ENCODE results near the gene GPC6.

GPC6 gene

GRCh38 chr13:94411747-94412146 lies 1185.1 kb downstream of the GPC6 start:
- no peak overlapping the region for H3K27ac ChIP-seq (replicated peaks)
- TF ChIP-seq GABPA (IDR thresholded peaks at IDR 0.05; ENCODE audit: low read depth) (no peak), SPI1 (IDR thresholded peaks at IDR 0.05; ENCODE audit: borderline replicate concordance, low read depth) (no peak), POLR2AphosphoS5 (IDR thresholded peaks at IDR 0.05; ENCODE audit: low read depth) (no peak), REST (IDR thresholded peaks at IDR 0.05; ENCODE audit: insufficient replicate concordance, low read depth) (no peak), CTCF (IDR thresholded peaks at IDR 0.05; ENCODE audit: insufficient read depth, low read length) (no peak)

GRCh38 chr13:94412870-94413597 lies 1186.4 kb downstream of the GPC6 start:
- Histone ChIP-seq H3K4me3 (replicated peaks; ENCODE audit: insufficient read depth, low read length) (no peak overlapping the region), H3K27ac (replicated peaks) (no peak overlapping the region), H3K27me3 (ENCODE audit: insufficient read depth, poor library complexity, severe bottlenecking) (peaks cover 6% of the 10 kb centered on the region)
- no peak for DNase-seq (ENCODE audit: low read depth in 1 of 2, low spot score in 1 of 2)
- TF ChIP-seq SPI1 (IDR thresholded peaks at IDR 0.05; ENCODE audit: borderline replicate concordance, low read depth) (no peak), POLR2AphosphoS5 (IDR thresholded peaks at IDR 0.05; ENCODE audit: low read depth) (no peak), CTCF (IDR thresholded peaks at IDR 0.05; ENCODE audit: insufficient read depth, low read length) (no peak), GABPA (IDR thresholded peaks at IDR 0.05; ENCODE audit: low read depth) (no peak), REST (IDR thresholded peaks at IDR 0.05; ENCODE audit: insufficient replicate concordance, low read depth) (no peak)

More at GRCh38 chr13:94411747-94412146, 1185.1 kb downstream of the GPC6 start:
- Histone ChIP-seq H3K4me3 (replicated peaks; ENCODE audit: insufficient read depth, low read length) (no peak overlapping the region), H3K27me3 (ENCODE audit: insufficient read depth, poor library complexity, severe bottlenecking) (peaks cover 6% of the 10 kb centered on the region)
- no peak for DNase-seq (ENCODE audit: low read depth in 1 of 2, low spot score in 1 of 2)

GRCh38 chr13:94413598-94413944 lies 1187.0 kb downstream of the GPC6 start:
- Histone ChIP-seq H3K27ac (replicated peaks) (no peak overlapping the region), H3K27me3 (ENCODE audit: insufficient read depth, poor library complexity, severe bottlenecking) (peaks cover 6% of the 10 kb centered on the region), H3K4me3 (replicated peaks; ENCODE audit: insufficient read depth, low read length) (no peak overlapping the region)
- TF ChIP-seq REST (IDR thresholded peaks at IDR 0.05; ENCODE audit: insufficient replicate concordance, low read depth) = no peak
- no peak for TF ChIP-seq POLR2AphosphoS5 (IDR thresholded peaks at IDR 0.05; ENCODE audit: low read depth)
- no peak for TF ChIP-seq SPI1 (IDR thresholded peaks at IDR 0.05; ENCODE audit: borderline replicate concordance, low read depth)
- no peak for TF ChIP-seq GABPA (IDR thresholded peaks at IDR 0.05; ENCODE audit: low read depth)
- no peak for DNase-seq (ENCODE audit: low read depth in 1 of 2, low spot score in 1 of 2)

Measured in HL-60 (cell line).